Measurements from ENCODE around the gene GNG7.

DNA sequence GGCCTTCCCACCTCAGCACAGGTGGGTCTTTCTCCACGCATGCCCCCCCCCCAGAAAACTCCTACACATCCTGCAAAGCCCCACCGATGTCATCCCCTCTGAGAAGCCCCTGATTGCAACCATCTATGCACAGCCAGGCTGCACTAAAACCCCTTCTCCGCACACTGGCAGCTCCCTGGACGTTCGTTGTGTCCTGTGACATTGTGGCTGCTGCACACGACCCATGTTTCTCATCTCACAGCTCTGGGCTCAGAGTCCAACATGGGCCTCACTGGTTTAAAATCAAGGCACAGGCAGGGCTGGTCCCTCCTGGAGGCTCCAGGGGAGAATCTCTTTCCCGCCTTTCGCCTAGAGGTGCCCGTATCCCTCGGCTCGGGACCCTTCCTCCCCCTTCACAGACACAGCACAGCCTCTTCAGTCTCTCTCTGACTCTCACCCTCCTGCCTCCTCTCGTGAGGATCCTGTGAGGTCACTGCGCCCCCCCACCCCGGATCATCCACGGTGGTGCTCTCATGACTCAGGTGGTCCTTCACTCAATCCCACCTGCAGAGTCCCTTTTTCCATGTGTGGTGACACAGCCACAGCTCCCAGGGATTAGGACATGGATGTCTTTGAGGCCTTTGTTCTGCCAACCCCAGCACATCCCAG lies 155.3 kb downstream of the GNG7 start:
- TF ChIP-seq, protein P1, sequence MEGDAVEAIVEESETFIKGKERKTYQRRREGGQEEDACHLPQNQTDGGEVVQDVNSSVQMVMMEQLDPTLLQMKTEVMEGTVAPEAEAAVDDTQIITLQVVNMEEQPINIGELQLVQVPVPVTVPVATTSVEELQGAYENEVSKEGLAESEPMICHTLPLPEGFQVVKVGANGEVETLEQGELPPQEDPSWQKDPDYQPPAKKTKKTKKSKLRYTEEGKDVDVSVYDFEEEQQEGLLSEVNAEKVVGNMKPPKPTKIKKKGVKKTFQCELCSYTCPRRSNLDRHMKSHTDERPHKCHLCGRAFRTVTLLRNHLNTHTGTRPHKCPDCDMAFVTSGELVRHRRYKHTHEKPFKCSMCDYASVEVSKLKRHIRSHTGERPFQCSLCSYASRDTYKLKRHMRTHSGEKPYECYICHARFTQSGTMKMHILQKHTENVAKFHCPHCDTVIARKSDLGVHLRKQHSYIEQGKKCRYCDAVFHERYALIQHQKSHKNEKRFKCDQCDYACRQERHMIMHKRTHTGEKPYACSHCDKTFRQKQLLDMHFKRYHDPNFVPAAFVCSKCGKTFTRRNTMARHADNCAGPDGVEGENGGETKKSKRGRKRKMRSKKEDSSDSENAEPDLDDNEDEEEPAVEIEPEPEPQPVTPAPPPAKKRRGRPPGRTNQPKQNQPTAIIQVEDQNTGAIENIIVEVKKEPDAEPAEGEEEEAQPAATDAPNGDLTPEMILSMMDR (IDR thresholded peaks at IDR 0.05; ENCODE audit: extremely low read depth in 1 of 2, insufficient read depth in 1 of 2, low read depth in 1 of 2, low read length in 2 of 2): no peak
- TF ChIP-seq POLR2A (IDR thresholded peaks at IDR 0.05; ENCODE audit: low read depth, low read length) (no peak), FOS (IDR thresholded peaks at IDR 0.05; ENCODE audit: borderline replicate concordance, insufficient read depth, low read length) (no peak), POLR2AphosphoS5 (IDR thresholded peaks at IDR 0.05; ENCODE audit: insufficient read depth, low read depth, low read length) (no peak), GATA2 (IDR thresholded peaks at IDR 0.05; ENCODE audit: insufficient read depth, insufficient read length, low read depth, low read length) (no peak), JUN (IDR thresholded peaks at IDR 0.05; ENCODE audit: borderline replicate concordance, insufficient read depth, insufficient read length, low read depth) (no peak), MYC (IDR thresholded peaks at IDR 0.05; ENCODE audit: low read depth, low read length) (no peak)
- TF ChIP-seq, protein P2, sequence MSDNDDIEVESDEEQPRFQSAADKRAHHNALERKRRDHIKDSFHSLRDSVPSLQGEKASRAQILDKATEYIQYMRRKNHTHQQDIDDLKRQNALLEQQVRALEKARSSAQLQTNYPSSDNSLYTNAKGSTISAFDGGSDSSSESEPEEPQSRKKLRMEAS (IDR thresholded peaks at IDR 0.05; ENCODE audit: insufficient read depth, insufficient read length): no peak

All from endothelial cell of umbilical vein (primary cell).